Measurements from ENCODE around the gene PDHX. TPM values are rescaled to one million over a fixed set of nuclear protein-coding genes. Genes with fewer than 3 reads are reported as not detected.

PDHX gene
- total RNA-seq, 1 experiment from 2014 or later, result 99.9 TPM

- Histone ChIP-seq H3K4me1 (ENCODE audit: insufficient read depth, low read length, poor library complexity, severe bottlenecking) (no peaks in the 10 kb centered on the region), H3K27ac (ENCODE audit: low read depth, low read length, poor library complexity, severe bottlenecking) (no peak overlapping the region), H3K4me3 (ENCODE audit: low read depth, low read length, poor library complexity, severe bottlenecking) (no peak overlapping the region), H3K9me3 (ENCODE audit: low read depth, low read length, poor library complexity, severe bottlenecking) (no peaks in the 10 kb centered on the region), H3K36me3 (ENCODE audit: insufficient read depth, low read length, poor library complexity, severe bottlenecking) (peaks cover 11% of the 10 kb centered on the region), H3K27me3 (replicated peaks; ENCODE audit: insufficient read depth, low read depth, low read length, poor library complexity) (no peaks in the 10 kb centered on the region)
- no peak for TF ChIP-seq EZH2 (IDR thresholded peaks at IDR 0.05; ENCODE audit: borderline replicate concordance, low read depth, low read length, poor library complexity, severe bottlenecking)
- TF ChIP-seq, protein P1, sequence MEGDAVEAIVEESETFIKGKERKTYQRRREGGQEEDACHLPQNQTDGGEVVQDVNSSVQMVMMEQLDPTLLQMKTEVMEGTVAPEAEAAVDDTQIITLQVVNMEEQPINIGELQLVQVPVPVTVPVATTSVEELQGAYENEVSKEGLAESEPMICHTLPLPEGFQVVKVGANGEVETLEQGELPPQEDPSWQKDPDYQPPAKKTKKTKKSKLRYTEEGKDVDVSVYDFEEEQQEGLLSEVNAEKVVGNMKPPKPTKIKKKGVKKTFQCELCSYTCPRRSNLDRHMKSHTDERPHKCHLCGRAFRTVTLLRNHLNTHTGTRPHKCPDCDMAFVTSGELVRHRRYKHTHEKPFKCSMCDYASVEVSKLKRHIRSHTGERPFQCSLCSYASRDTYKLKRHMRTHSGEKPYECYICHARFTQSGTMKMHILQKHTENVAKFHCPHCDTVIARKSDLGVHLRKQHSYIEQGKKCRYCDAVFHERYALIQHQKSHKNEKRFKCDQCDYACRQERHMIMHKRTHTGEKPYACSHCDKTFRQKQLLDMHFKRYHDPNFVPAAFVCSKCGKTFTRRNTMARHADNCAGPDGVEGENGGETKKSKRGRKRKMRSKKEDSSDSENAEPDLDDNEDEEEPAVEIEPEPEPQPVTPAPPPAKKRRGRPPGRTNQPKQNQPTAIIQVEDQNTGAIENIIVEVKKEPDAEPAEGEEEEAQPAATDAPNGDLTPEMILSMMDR (conservative IDR thresholded peaks at IDR 0.05; ENCODE audit: low read depth, low read length), result no peak
- CTCF ChIA-PET, result no interaction called here
- BruUV-seq (replicated peaks), result no TSS peak
- no peak for DNase-seq (ENCODE audit: low spot score)
- intact Hi-C loops (cut with micrococcal nuclease; ENCODE audit: unreplicated experiment), result no loop called here
- POLR2A ChIA-PET (ENCODE audit: low non-redundant PET), result no interaction called here
Measured at GRCh38 chr11:34987617-34988016, 71.2 kb downstream of the PDHX start.

DNA sequence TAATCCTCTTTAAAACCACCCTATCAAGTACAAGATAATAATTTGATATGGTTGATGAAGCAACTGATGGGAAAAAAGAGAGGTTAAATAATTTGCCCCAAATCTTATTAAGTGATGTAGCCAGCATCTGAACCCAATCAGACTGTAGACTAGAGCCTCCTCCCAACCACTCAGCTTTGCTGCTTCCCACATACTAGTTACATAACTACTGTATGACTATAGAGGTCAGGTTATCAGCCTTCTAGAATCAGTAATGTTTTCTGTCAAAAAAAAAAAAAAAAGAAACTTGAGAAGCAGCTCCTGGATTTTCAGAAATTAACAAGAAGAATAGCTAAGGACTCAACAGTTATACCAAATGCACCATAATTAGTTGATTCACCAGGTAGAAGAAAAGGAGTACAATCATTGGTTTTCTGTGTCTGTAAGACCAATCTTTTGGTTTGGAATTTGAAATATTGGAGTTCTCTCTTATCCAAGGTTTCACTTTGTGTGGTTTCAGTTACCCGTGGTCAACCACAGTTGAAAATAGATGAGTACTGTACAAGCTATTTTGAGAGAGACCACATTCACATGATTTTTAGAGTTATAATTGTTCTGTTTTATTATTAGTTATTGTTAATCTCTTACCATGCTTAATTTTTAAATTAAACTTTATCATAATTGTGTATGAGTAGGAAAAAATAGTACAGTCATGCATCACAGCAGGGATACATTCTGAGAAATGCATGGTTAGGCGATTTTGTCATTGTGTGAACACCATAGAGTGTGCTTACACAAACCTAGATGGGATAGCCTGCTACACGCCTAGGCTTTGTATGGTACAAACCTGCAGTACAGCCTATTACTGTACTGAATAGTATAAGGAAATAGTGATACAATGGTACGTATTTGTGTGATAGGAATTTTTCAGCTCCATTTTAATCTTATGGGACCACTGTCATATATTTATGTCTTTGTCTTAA, 72.2 kb downstream of the PDHX start:
- Histone ChIP-seq H3K4me3 (ENCODE audit: low read depth, low read length, poor library complexity, severe bottlenecking) (no peak overlapping the region), H3K27me3 (replicated peaks; ENCODE audit: insufficient read depth, low read depth, low read length, poor library complexity) (no peaks in the 10 kb centered on the region), H3K27ac (ENCODE audit: low read depth, low read length, poor library complexity, severe bottlenecking) (no peak overlapping the region), H3K36me3 (ENCODE audit: insufficient read depth, low read length, poor library complexity, severe bottlenecking) (peaks cover 11% of the 10 kb centered on the region), H3K4me1 (ENCODE audit: insufficient read depth, low read length, poor library complexity, severe bottlenecking) (no peaks in the 10 kb centered on the region), H3K9me3 (ENCODE audit: low read depth, low read length, poor library complexity, severe bottlenecking) (no peaks in the 10 kb centered on the region)
- DNase-seq (ENCODE audit: low spot score), result no peak
- intact Hi-C loops (cut with micrococcal nuclease; ENCODE audit: unreplicated experiment), result no loop called here
- TF ChIP-seq EZH2 (IDR thresholded peaks at IDR 0.05; ENCODE audit: borderline replicate concordance, low read depth, low read length, poor library complexity, severe bottlenecking), result no peak
- TF ChIP-seq, protein P1 (conservative IDR thresholded peaks at IDR 0.05; ENCODE audit: low read depth, low read length), result no peak
- POLR2A ChIA-PET (ENCODE audit: low non-redundant PET), result no interaction called here
- no TSS peak for BruUV-seq (replicated peaks)
- CTCF ChIA-PET, result no interaction called here

DNA sequence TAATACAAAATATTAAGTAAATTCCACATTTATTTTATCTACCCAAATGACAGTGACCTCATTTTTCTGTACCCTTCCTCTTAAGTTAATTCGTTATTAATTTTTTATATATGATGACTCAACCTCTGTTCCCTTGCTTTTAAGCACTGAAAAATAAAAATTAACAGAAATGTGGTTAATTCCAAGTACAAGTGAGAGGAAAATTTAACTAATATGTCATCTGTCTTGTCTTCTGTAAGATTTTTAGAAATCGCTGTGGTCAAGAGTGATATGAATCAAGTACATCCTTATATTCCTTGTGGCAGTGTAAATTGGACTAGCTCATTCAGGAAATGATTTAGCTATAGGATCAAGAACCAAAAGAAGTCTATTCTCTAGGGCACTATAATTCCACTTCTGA, 74.5 kb downstream of the PDHX start:
- POLR2A ChIA-PET (ENCODE audit: low non-redundant PET), result no interaction called here
- Histone ChIP-seq H3K4me1 (ENCODE audit: insufficient read depth, low read length, poor library complexity, severe bottlenecking) (no peaks in the 10 kb centered on the region), H3K36me3 (ENCODE audit: insufficient read depth, low read length, poor library complexity, severe bottlenecking) (no peaks in the 10 kb centered on the region), H3K27me3 (replicated peaks; ENCODE audit: insufficient read depth, low read depth, low read length, poor library complexity) (no peaks in the 10 kb centered on the region), H3K9me3 (ENCODE audit: low read depth, low read length, poor library complexity, severe bottlenecking) (no peaks in the 10 kb centered on the region), H3K27ac (ENCODE audit: low read depth, low read length, poor library complexity, severe bottlenecking) (no peak overlapping the region), H3K4me3 (ENCODE audit: low read depth, low read length, poor library complexity, severe bottlenecking) (no peak overlapping the region)
- TF ChIP-seq, protein P1 (conservative IDR thresholded peaks at IDR 0.05; ENCODE audit: low read depth, low read length), result no peak
- TF ChIP-seq EZH2 (IDR thresholded peaks at IDR 0.05; ENCODE audit: borderline replicate concordance, low read depth, low read length, poor library complexity, severe bottlenecking), result no peak
- intact Hi-C loops (cut with micrococcal nuclease; ENCODE audit: unreplicated experiment), result no loop called here
- no TSS peak for BruUV-seq (replicated peaks)
- DNase-seq (ENCODE audit: low spot score), result no peak
- CTCF ChIA-PET, result no interaction called here
